ENCODE data around the gene EFL1.
"Not testable (repeated sequence)": the region's sequence is repeated elsewhere in the genome, so short reads cannot be mapped to it uniquely, and the experiment has no call there.

DNA sequence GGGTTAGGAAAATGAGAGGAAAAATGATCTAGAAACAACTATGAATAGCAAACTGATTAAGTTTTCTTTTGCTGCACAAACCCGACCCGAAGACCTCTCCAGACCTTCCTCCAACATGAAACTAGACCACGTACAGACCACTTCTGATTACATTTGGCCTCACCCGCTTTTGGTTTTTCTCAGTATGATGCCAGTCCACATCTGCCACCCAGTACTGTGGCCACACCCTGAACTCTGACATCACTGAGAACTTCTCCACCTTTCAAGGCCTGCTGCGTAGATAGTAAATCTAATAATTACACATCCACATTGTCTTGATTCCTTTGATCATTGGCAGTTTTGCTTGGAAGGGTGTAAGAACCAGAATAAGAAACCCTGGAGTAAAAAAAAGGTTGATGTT is 16.6 kb downstream of the EFL1 start:
- TF ChIP-seq, protein P1, sequence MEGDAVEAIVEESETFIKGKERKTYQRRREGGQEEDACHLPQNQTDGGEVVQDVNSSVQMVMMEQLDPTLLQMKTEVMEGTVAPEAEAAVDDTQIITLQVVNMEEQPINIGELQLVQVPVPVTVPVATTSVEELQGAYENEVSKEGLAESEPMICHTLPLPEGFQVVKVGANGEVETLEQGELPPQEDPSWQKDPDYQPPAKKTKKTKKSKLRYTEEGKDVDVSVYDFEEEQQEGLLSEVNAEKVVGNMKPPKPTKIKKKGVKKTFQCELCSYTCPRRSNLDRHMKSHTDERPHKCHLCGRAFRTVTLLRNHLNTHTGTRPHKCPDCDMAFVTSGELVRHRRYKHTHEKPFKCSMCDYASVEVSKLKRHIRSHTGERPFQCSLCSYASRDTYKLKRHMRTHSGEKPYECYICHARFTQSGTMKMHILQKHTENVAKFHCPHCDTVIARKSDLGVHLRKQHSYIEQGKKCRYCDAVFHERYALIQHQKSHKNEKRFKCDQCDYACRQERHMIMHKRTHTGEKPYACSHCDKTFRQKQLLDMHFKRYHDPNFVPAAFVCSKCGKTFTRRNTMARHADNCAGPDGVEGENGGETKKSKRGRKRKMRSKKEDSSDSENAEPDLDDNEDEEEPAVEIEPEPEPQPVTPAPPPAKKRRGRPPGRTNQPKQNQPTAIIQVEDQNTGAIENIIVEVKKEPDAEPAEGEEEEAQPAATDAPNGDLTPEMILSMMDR (conservative IDR thresholded peaks at IDR 0.05; ENCODE audit: low read length) = not testable (repeated sequence)
- not testable (repeated sequence) for TF ChIP-seq EZH2phosphoT487 (IDR thresholded peaks at IDR 0.05; ENCODE audit: borderline replicate concordance, low read depth, low read length)

All from OCI-LY7 (cell line).